Parathyroid adenoma (tissue), 2 donors: ENCODE measurements around the gene RBM22.

Experiments
- H2AFZ ChIP-seq: fragments of 300-600 bp; sonication (generic); one replicate; pipeline ENCODE4 v1.7.0; 2017; ENCODE audit warnings: antibody characterized with exemption, mild to moderate bottlenecking
- H3K27ac ChIP-seq: fragments of 300-600 bp; sonication (generic); one replicate; pipeline ENCODE4 v1.7.0; 2017
- H3K27me3 ChIP-seq: fragments of 300-600 bp; sonication (generic); one replicate; pipeline ENCODE4 v1.7.0; 2017; ENCODE audit warnings: low read length; ENCODE audit not compliant: control insufficient read depth, insufficient read depth
- H3K36me3 ChIP-seq: fragments of 300-600 bp; sonication (generic); one replicate; pipeline ENCODE4 v1.7.0; 2017; ENCODE audit warnings: low read length; ENCODE audit not compliant: control insufficient read depth, insufficient read depth
- H3K4me1 ChIP-seq: fragments of 300-600 bp; sonication (generic); one replicate; pipeline ENCODE4 v1.7.0; 2017; ENCODE audit warnings: control low read depth
- H3K4me2 ChIP-seq: fragments of 300-600 bp; sonication (generic); one replicate; pipeline ENCODE4 v1.7.0; 2017; ENCODE audit warnings: low read length
- H3K4me3 ChIP-seq: fragments of 300-600 bp; sonication (generic); one replicate; pipeline ENCODE4 v1.7.0; 2017; ENCODE audit warnings: low read depth, low read length
- H3K79me2 ChIP-seq: fragments of 300-600 bp; sonication (generic); one replicate; pipeline ENCODE4 v1.7.0; 2017; ENCODE audit warnings: control low read depth
- H3K9ac ChIP-seq: fragments of 300-600 bp; sonication (generic); one replicate; pipeline ENCODE4 v1.7.0; 2017; ENCODE audit warnings: mild to moderate bottlenecking
- H3K9me3 ChIP-seq: fragments of 300-600 bp; sonication (generic); one replicate; pipeline ENCODE4 v1.7.0; 2017; ENCODE audit warnings: low read length; ENCODE audit not compliant: control insufficient read depth
- CTCF ChIP-seq: fragments of 300-600 bp; sonication (generic); IDR thresholded peaks from one replicate; pipeline ENCODE4 v1.7.0; 2017; ENCODE audit warnings: antibody characterized with exemption, mild to moderate bottlenecking
- donor health status: primary hyperparathyroidism.

RBM22 gene

GRCh38 chr5:150694612-150695011, 6.2 kb downstream of the RBM22 start:
- TF ChIP-seq CTCF, result no peak
- Histone ChIP-seq H3K27ac (no peak overlapping the region), H3K4me3 (no peak overlapping the region)

GRCh38 chr5:150692276-150692675, 8.6 kb downstream of the RBM22 start:
- H3K4me2 ChIP-seq, result no peak overlapping the region
- no peaks in the 10 kb centered on the region for H3K27me3 ChIP-seq
- H3K27ac ChIP-seq, result no peak overlapping the region
- H3K9me3 ChIP-seq, result no peaks in the 10 kb centered on the region
- H3K4me3 ChIP-seq, result no peak overlapping the region
- no peaks in the 10 kb centered on the region for H3K4me1 ChIP-seq
- TF ChIP-seq CTCF, result no peak
- H2AFZ ChIP-seq, result no peak overlapping the region
- H3K9ac ChIP-seq, result no peak overlapping the region
- H3K36me3 ChIP-seq, result no peaks in the 10 kb centered on the region
- no peaks in the 10 kb centered on the region for H3K79me2 ChIP-seq

More at GRCh38 chr5:150694612-150695011, 6.2 kb downstream of the RBM22 start:
- Histone ChIP-seq H3K9ac (no peak overlapping the region), H3K79me2 (no peaks in the 10 kb centered on the region), H2AFZ (no peak overlapping the region), H3K4me2 (no peak overlapping the region), H3K4me1 (peaks cover 4% of the 10 kb centered on the region), H3K36me3 (no peaks in the 10 kb centered on the region), H3K9me3 (no peaks in the 10 kb centered on the region), H3K27me3 (no peaks in the 10 kb centered on the region)

GRCh38 chr5:150690760-150691159, 10.1 kb downstream of the RBM22 start:
- Histone ChIP-seq H3K36me3 (no peaks in the 10 kb centered on the region), H3K4me2 (no peak overlapping the region), H3K4me3 (no peak overlapping the region), H3K27me3 (no peaks in the 10 kb centered on the region), H3K9me3 (no peaks in the 10 kb centered on the region), H3K79me2 (no peaks in the 10 kb centered on the region), H3K4me1 (no peaks in the 10 kb centered on the region), H3K27ac (no peak overlapping the region), H3K9ac (no peak overlapping the region), H2AFZ (no peak overlapping the region)
- no peak for TF ChIP-seq CTCF

- Histone ChIP-seq H3K9ac (no peak overlapping the region), H3K9me3 (no peaks in the 10 kb centered on the region), H3K27ac (no peak overlapping the region), H3K4me2 (no peak overlapping the region), H3K4me3 (no peak overlapping the region), H3K79me2 (no peaks in the 10 kb centered on the region), H3K27me3 (no peaks in the 10 kb centered on the region), H3K36me3 (no peaks in the 10 kb centered on the region), H3K4me1 (no peaks in the 10 kb centered on the region), H2AFZ (no peak overlapping the region)
- no peak for TF ChIP-seq CTCF
These were observed 11.7 kb downstream of the RBM22 start for GRCh38 chr5:150689120-150689519.

GRCh38 chr5:150676578-150676977, 24.3 kb downstream of the RBM22 start:
- Histone ChIP-seq H3K36me3 (no peaks in the 10 kb centered on the region), H3K27me3 (no peaks in the 10 kb centered on the region), H3K4me2 (no peak overlapping the region), H3K4me3 (no peak overlapping the region), H3K4me1 (no peaks in the 10 kb centered on the region), H3K9me3 (no peaks in the 10 kb centered on the region), H3K27ac (no peak overlapping the region), H3K9ac (no peak overlapping the region), H2AFZ (no peak overlapping the region), H3K79me2 (no peaks in the 10 kb centered on the region)
- no peak for TF ChIP-seq CTCF
